Endothelial cell of umbilical vein (primary cell): Measurements from ENCODE around the gene VWCE. TPM values are rescaled to one million over a fixed set of nuclear protein-coding genes. Genes with fewer than 3 reads are reported as not detected.

ENCODE experiments used
- BruUV-seq: library from RNA; stranded (reverse); fragments of 400-500 nt; replicated peaks from 2 replicates; lab custom pipeline; 2021; lab: Mats Ljungman, UMichigan
- CTCF ChIA-PET: fragments of 300-600, 350-600 bp; sonication (Branson Sonifier 250); formaldehyde crosslinking; loops from one replicate; lab custom pipeline; 2021; ENCODE audit warnings: antibody characterized with exemption, inconsistent platforms; lab: Charles Lee
- POLR2A ChIA-PET: fragments of 300-600, 350-600 bp; sonication (Branson Sonifier 250); formaldehyde crosslinking; loops from one replicate; lab custom pipeline; 2021; ENCODE audit warnings: antibody characterized with exemption, inconsistent platforms; lab: Charles Lee
- DNase-seq: peaks from one replicate; pipeline ENCODE4 v3.0.0-alpha.2; 2011; ENCODE audit warnings: low read depth, low spot score
- FAIRE-seq: peaks from 2 replicates; lab custom pipeline; 2011; peaks lifted over from hg19 to GRCh38; lab: Jason Lieb, UNC
- H2AFZ ChIP-seq: 2 replicates; pipeline ENCODE4 v1.6.0; 2012; ENCODE audit warnings: low read depth, low read length, control low read depth, inconsistent platforms
- H3K27ac ChIP-seq: 2 replicates; pipeline ENCODE4 v1.5.1; 2011; ENCODE audit warnings: low read depth, mild to moderate bottlenecking, control low read depth, low read length, moderate library complexity; ENCODE audit not compliant: insufficient read depth
- H3K27me3 ChIP-seq, 2 experiments: 2 replicates each; pipeline versions ENCODE4 v1.6.0 to v1.6.1; 2011; ENCODE audit warnings: low read length in 2 of 2, mixed read lengths in 1 of 2; ENCODE audit not compliant: control insufficient read depth in 2 of 2, insufficient read depth in 2 of 2
- H3K36me3 ChIP-seq, 2 experiments: 2 replicates in 1 of 2; 3 replicates in 1 of 2; pipeline ENCODE4 v1.5.1; 2011; ENCODE audit warnings: low read length in 2 of 2, mild to moderate bottlenecking in 1 of 2, moderate library complexity in 1 of 2; ENCODE audit not compliant: control insufficient read depth in 2 of 2, insufficient read depth in 2 of 2; ENCODE audit errors: extremely low read depth in 1 of 2
- H3K4me1 ChIP-seq: 3 replicates; pipeline ENCODE4 v1.5.1; 2011; ENCODE audit warnings: mild to moderate bottlenecking, low read length; ENCODE audit not compliant: control insufficient read depth, insufficient read depth; ENCODE audit errors: extremely low read depth
- H3K4me2 ChIP-seq: 2 replicates; pipeline ENCODE4 v1.6.1; 2011; ENCODE audit warnings: low read length, control low read depth, mixed read lengths; ENCODE audit not compliant: insufficient read depth
- H3K4me3 ChIP-seq, 3 experiments: fragments of 200-600 bp in 1 of 3; sonication (generic), shearing (Covaris generic) in 1 of 3; replicated peaks in 1 of 3; 2 replicates each; pipeline ENCODE4 v1.5.1; 2011 to 2016; ENCODE audit warnings: control low read depth in 3 of 3, low read length in 3 of 3, mild to moderate bottlenecking in 2 of 3, inconsistent platforms in 1 of 3, low read depth in 1 of 3, moderate library complexity in 1 of 3; ENCODE audit not compliant: insufficient read depth in 1 of 3
- H3K79me2 ChIP-seq: 2 replicates; pipeline ENCODE4 v1.6.0; 2012; ENCODE audit warnings: low read length, inconsistent platforms; ENCODE audit not compliant: control insufficient read depth, insufficient read depth
- H3K9ac ChIP-seq: replicated peaks from 2 replicates; pipeline ENCODE3; 2011; ENCODE audit warnings: low read length, control low read depth; ENCODE audit not compliant: insufficient read depth; ENCODE audit errors: extremely low read depth
- H3K9me1 ChIP-seq: replicated peaks from 3 replicates; pipeline ENCODE4 v1.6.0; 2011; ENCODE audit warnings: mild to moderate bottlenecking, low read length; ENCODE audit not compliant: control insufficient read depth, insufficient read depth; ENCODE audit errors: extremely low read depth
- H3K9me3 ChIP-seq: replicated peaks from 2 replicates; pipeline ENCODE4 v1.5.1; 2012; ENCODE audit warnings: low read length, inconsistent platforms; ENCODE audit not compliant: control insufficient read depth, insufficient read depth
- H4K20me1 ChIP-seq: replicated peaks from 2 replicates; pipeline ENCODE3; 2011; ENCODE audit warnings: mild to moderate bottlenecking, low read length; ENCODE audit not compliant: control insufficient read depth, insufficient read depth; ENCODE audit errors: extremely low read depth
- CTCF ChIP-seq, 2 donors: IDR thresholded peaks; 1 replicate in 1 of 2; 2 replicates in 1 of 2; pipeline ENCODE4 v1.5.1; 2011; ENCODE audit warnings: low read length in 2 of 2, mild to moderate bottlenecking in 2 of 2, moderate library complexity in 2 of 2, control low read depth in 1 of 2, inconsistent platforms in 1 of 2, low read depth in 1 of 2; ENCODE audit not compliant: insufficient read depth in 1 of 2; ENCODE audit errors: extremely low read depth in 1 of 2
- EZH2 ChIP-seq: IDR thresholded peaks from 2 replicates; pipeline ENCODE4 v1.6.1; 2012; ENCODE audit warnings: borderline replicate concordance, low read depth, mild to moderate bottlenecking, moderate library complexity, low read length, inconsistent platforms; ENCODE audit not compliant: severe bottlenecking
- FOS ChIP-seq: IDR thresholded peaks from 2 replicates; pipeline ENCODE4 v1.6.1; 2011; ENCODE audit warnings: mild to moderate bottlenecking, low read length, moderate library complexity, borderline replicate concordance; ENCODE audit not compliant: insufficient read depth
- GATA2 ChIP-seq: IDR thresholded peaks from 2 replicates; pipeline ENCODE4 v1.7.0; 2011; ENCODE audit warnings: low read depth, mild to moderate bottlenecking, moderate library complexity, mixed read lengths, low read length; ENCODE audit not compliant: insufficient read length, insufficient read depth
- JUN ChIP-seq: IDR thresholded peaks from 2 replicates; pipeline ENCODE4 v1.6.1; 2011; ENCODE audit warnings: borderline replicate concordance, low read depth; ENCODE audit not compliant: insufficient read length, insufficient read depth
- MAX ChIP-seq: IDR thresholded peaks from 2 replicates; pipeline ENCODE4 v1.6.1; 2011; ENCODE audit not compliant: insufficient read depth, insufficient read length
- MYC ChIP-seq: IDR thresholded peaks from one replicate; pipeline ENCODE4 v1.6.1; 2011; ENCODE audit warnings: mild to moderate bottlenecking, low read depth, low read length
- POLR2A ChIP-seq: IDR thresholded peaks from 2 replicates; pipeline ENCODE4 v1.6.1; 2012; ENCODE audit warnings: low read depth, mild to moderate bottlenecking, control low read depth, low read length
- POLR2AphosphoS5 ChIP-seq: IDR thresholded peaks from 2 replicates; pipeline ENCODE4 v1.6.1; 2012; ENCODE audit warnings: low read depth, mild to moderate bottlenecking, control low read depth, low read length, moderate library complexity; ENCODE audit not compliant: insufficient read depth
- dilution Hi-C: fragments of 300-500 bp; cut with MboI; formaldehyde crosslinking; loops from one replicate; pipeline ENCODE4 v1.15.0; 2019; ENCODE audit warnings: low sequenced_read_pairs; ENCODE audit not compliant: extremely low pct_ligation_motif_present
- intact Hi-C: fragments of 100-400 bp; cut with micrococcal nuclease; formaldehyde crosslinking; loops from one replicate; pipeline ENCODE4 v1.10.0; 2022
- polyA plus RNA-seq, 4 experiments: library from polyadenylated mRNA; depleted of rRNA in 3 of 4; stranded (reverse) in 3 of 4; unstranded in 1 of 4; fragments of >200 nt; gene quantifications; 2 replicates each; pipeline versions ENCODE4 v1.2.1 to v1.2.3, GENCODE V29; 2011 to 2012; ENCODE audit warnings: missing spikeins in 1 of 4
- total RNA-seq: library from RNA; stranded (reverse); gene quantifications from 2 replicates; pipeline ENCODE4 v1.2.3, GENCODE V29; 2021

The VWCE gene
- total and polyA plus RNA-seq, 2 donors (not counting 3 experiments of a cell fraction or from before 2014, with no cell fraction given) = 6.5 to 14.4 TPM

GRCh38 chr11:61342207-61342803 is 47.2 kb upstream of the VWCE start:
- Histone ChIP-seq H3K4me1 (no peaks in the 10 kb centered on the region), H3K27ac (no peak overlapping the region), H3K9me3 (no peaks in the 10 kb centered on the region), H3K9ac (no peak overlapping the region), H2AFZ (no peak overlapping the region), H3K79me2 (no peaks in the 10 kb centered on the region), H3K4me3 (no peak overlapping the region), H4K20me1 (no peaks in the 10 kb centered on the region), H3K4me2 (no peak overlapping the region), H3K36me3 (peaks cover 0 to 2% of the 10 kb centered on the region in 2 experiments), H3K9me1 (no peaks in the 10 kb centered on the region), H3K27me3 (no peaks in the 10 kb centered on the region)
- intact Hi-C loops (no loop called here), dilution Hi-C loops (no loop called here)
- DNase-seq = no peak
- CTCF ChIA-PET = interaction anchor here (1.0 to 2.4 kb wide), 2 partner anchors 44 to 92 kb away, joined by 3 to 12 read pairs; no protein-coding TSS in a partner anchor
- BruUV-seq = no TSS peak
- POLR2A ChIA-PET = interaction anchor here (1.2 kb wide), 1 partner anchor 20 kb away, joined by 3 read pairs; the partner anchor contains the start of genes CYB561A3 and TMEM138
- TF ChIP-seq GATA2 (no peak), MAX (no peak), EZH2 (no peak), MYC (no peak), FOS (no peak), POLR2AphosphoS5 (no peak), POLR2A (no peak), CTCF (IDR thresholded peaks at IDR 0.05; ENCODE audit: extremely low read depth in 1 of 2, insufficient read depth in 1 of 2, low read depth in 1 of 2, low read length in 2 of 2) (no peak), JUN (no peak)
- FAIRE-seq = no peak
